Mucosa of stomach (tissue), 1 donor: ENCODE data around the gene SUGCT.

ENCODE experiments used
- H3K27me3 ChIP-seq: one replicate; pipeline ENCODE4 v1.7.0; 2013; ENCODE audit warnings: mild to moderate bottlenecking, low read length; ENCODE audit not compliant: control insufficient read depth, insufficient read depth
- H3K36me3 ChIP-seq: one replicate; pipeline ENCODE4 v1.7.0; 2013; ENCODE audit warnings: low read length; ENCODE audit not compliant: control insufficient read depth, insufficient read depth
- H3K4me1 ChIP-seq: one replicate; pipeline ENCODE4 v1.7.0; 2013; ENCODE audit warnings: mild to moderate bottlenecking, low read length; ENCODE audit not compliant: control insufficient read depth, insufficient read depth
- H3K4me3 ChIP-seq: one replicate; pipeline ENCODE4 v1.7.0; 2013; ENCODE audit warnings: low read length
- H3K9ac ChIP-seq: one replicate; pipeline ENCODE4 v1.7.0; 2013; ENCODE audit warnings: mild to moderate bottlenecking, low read length, moderate library complexity
- H3K9me3 ChIP-seq: one replicate; pipeline ENCODE4 v1.7.0; 2013; ENCODE audit warnings: mild to moderate bottlenecking, low read length, moderate library complexity; ENCODE audit not compliant: control insufficient read depth
- donor health status: Pancreatic carcinoma.

The SUGCT gene

DNA sequence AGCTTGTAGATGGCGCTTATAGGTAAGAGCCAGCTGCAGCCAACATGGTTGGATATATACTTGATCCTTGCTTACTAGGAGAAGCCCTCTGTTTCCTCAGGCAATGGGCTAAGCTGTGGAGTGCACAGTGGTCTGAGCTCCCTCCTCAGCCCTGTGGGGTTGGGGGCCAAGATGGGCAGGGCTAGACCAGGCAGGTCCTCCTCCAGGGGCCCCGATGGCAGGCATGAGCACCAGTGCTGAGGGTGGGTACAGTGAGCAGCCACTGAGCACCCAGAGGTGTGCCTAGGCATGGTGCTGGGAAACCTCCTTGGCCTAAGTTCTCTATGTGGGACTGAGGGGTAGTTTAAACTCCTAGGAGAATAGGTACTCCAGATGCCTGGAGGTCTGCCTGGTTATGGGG lies 680.2 kb downstream of the SUGCT start:
- Histone ChIP-seq H3K36me3 (no peaks in the 10 kb centered on the region), H3K4me3 (no peak overlapping the region), H3K27me3 (no peaks in the 10 kb centered on the region), H3K9me3 (no peaks in the 10 kb centered on the region), H3K9ac (no peak overlapping the region), H3K4me1 (no peaks in the 10 kb centered on the region)

DNA sequence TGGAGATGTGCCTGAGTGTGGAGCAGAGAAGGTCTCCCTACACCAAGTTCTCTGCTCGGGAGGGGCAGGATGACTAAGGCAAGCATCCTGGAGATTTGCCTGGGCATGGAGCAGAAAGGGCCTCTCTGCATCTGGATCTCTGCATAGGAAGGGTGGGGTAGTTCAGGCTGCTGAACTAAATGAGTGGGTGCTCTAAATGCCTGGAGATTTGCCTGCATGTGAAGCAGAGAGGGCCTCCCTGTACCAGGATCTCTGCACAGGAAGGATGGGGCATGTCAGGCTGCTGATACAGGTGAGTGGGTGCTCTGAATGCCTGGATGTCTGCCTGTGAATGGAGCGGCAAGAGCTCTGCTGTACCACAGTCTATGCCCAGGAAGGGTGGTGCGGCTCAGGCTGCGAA lies 680.7 kb downstream of the SUGCT start:
- Histone ChIP-seq H3K9ac (no peak overlapping the region), H3K4me3 (no peak overlapping the region), H3K27me3 (no peaks in the 10 kb centered on the region), H3K36me3 (no peaks in the 10 kb centered on the region), H3K9me3 (no peaks in the 10 kb centered on the region), H3K4me1 (no peaks in the 10 kb centered on the region)

DNA sequence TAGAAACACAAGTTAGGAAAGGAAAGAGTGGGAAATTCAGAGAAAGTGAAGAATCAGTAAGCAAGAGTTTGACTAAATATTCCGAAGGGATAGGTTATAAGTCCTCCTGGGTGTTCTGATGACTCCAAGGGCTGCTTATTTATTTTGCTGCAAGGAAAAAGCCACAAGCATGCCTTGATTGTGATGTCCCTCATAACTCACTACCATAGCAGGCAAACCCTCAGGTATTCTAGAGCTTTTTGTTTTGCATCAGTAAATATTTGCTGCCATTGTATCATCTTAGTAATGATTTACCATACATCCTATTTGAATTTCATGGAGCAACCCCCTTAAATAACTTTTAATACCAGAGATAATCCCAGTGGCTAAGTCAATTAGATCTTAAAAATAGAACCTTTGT lies 688.1 kb downstream of the SUGCT start:
- no peak overlapping the region for H3K9ac ChIP-seq
- H3K4me1 ChIP-seq = no peaks in the 10 kb centered on the region
- no peaks in the 10 kb centered on the region for H3K27me3 ChIP-seq
- H3K9me3 ChIP-seq = no peaks in the 10 kb centered on the region
- H3K36me3 ChIP-seq = no peaks in the 10 kb centered on the region
- H3K4me3 ChIP-seq = no peak overlapping the region

DNA sequence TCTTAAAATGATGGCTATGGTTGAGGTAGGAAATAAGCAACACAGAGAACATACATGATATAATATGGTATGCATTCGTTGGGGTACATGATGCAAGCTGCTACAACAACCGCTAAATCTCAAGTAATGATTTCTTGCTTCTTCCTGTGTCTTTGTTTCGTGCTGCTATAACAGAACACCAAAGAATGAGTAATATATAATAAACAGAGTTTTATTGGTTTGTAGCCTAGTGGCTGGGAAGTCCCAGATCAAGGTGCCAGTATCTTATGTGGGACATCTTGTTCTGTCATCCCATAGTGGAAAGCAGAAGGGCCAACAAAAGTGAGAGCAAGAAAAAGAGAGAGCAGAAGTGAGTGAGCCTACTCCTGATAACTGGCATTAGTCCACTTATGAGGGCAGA lies 689.7 kb downstream of the SUGCT start:
- Histone ChIP-seq H3K9ac (no peak overlapping the region), H3K4me1 (no peaks in the 10 kb centered on the region)

DNA sequence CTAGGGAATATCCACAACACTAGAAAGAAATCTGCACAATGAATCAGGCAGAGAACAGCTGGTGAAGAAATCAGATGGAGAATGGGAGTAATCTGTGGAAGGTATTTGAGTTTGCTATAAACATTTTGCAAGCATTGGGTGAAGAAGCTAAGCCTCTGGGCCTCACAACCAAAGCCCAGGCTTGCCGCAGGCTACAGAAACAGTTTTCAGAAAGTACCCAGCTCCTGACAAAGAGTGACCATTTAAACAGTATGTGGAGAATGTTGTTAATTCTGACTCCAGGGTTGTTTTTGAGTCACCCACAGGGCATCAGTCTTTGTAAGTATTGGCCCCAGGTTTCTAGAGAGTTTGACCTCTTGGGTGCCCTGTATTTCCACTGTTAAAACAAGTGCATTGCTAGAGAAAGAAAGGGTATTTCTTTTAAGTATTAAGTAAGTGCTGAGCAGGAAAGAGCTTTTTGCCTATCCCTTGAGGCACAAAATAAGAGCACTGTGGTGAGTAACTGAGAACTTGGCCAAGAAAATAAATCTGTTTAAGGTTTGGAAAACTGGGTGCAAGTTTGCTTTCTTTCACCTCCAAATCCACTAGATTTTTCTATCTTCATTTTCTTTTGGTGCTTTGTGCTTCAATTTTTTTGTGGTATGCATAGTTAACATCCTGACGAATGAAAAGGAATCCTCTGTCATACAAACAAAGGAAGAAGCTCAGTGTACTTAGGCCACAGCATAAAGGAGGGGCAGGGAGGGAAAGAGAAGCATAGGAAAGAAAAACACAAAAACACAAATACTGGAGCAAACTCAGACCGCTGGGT lies 691.8 kb downstream of the SUGCT start:
- H3K27me3 ChIP-seq = no peaks in the 10 kb centered on the region
- H3K9ac ChIP-seq = no peak overlapping the region
- H3K4me1 ChIP-seq = no peaks in the 10 kb centered on the region
- no peak overlapping the region for H3K4me3 ChIP-seq
- H3K36me3 ChIP-seq = no peaks in the 10 kb centered on the region
- H3K9me3 ChIP-seq = no peaks in the 10 kb centered on the region

More for the DNA sequence above, 689.7 kb downstream of the SUGCT start:
- Histone ChIP-seq H3K36me3 (no peaks in the 10 kb centered on the region), H3K27me3 (no peaks in the 10 kb centered on the region), H3K9me3 (no peaks in the 10 kb centered on the region), H3K4me3 (no peak overlapping the region)

DNA sequence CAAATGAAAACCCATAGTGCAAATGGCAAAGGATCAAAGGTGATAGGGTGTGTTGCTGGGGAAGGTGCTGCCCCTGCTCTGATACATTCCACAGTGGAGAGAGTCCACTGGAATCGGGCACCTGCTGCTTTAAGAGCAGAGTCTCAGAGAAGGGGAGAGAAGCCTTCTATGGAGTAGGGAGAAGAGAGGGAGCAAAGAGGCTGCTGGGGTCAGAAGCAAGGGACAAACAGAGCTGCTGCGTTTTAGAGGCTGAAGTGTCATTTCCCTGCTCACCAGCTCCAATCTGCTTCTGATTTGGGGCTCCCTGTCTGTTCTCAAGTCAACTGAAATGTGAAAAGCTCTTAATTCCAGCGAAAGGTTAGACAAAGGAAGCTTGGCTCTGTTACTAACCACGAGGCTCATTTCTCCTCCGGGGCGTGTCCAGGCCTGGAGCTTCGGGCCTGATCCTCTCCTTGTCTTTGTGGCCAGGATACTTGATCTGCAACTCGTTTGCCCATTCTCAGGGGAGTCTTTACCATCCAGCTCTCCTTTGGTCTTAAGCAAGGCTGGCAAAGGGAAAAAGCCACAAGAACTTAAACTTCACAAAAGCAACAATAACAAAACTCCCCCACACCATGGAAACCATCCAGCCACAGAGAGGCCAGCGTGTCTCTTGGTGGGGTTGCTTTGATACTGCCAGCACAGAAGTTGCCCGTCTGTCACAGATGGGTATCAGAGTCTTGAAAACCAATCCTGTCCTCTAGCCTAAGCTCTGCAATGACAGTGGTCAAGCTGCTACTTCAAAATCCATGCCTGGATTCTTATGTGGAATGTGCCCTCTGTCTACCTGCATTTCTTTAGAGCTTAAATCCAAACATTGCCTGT lies 692.6 kb downstream of the SUGCT start:
- Histone ChIP-seq H3K27me3 (no peaks in the 10 kb centered on the region), H3K9ac (no peak overlapping the region), H3K36me3 (no peaks in the 10 kb centered on the region), H3K4me1 (no peaks in the 10 kb centered on the region), H3K4me3 (no peak overlapping the region), H3K9me3 (no peaks in the 10 kb centered on the region)

DNA sequence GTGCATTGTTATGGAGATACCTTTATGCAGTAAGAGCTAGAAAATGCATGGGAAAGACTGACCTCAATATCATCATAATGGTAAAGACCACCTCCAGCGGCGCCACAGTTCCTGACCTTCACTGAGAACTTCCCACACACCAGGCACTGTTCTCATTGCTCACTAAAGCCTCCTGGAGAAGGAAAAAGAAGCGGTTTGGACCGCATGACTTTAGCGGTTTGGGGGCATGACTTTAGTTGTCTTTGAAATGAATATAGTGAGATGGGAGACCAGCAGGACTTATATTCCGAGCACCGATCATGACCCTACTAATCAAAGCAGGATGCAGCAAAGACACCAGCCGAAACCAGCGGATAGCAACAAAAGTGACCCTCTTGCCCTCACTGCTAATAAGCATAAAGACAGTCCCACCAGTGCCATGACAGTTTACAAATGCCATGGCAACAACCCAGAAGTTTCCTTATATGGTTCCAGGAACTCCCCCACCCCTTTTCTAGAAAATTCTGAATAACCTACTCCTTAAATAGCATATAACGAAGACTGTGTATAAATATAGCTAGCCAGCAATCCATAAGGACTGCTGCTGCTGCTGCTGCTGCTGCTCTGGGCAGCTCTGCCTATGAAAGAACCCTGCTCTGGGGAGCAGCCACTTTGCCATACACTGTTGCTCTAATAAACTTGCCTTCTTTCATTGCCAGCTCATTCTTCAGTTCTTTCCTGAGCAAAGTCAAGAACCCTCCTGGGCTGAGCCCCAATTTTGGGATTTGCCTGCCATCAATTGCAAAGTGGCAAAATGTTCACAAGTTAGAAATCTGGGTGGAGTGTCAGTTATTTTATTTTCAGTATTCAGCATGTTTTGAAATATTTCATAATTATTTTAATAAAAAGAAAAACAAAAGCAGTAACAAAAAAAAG lies 694.1 kb downstream of the SUGCT start:
- H3K4me1 ChIP-seq = no peaks in the 10 kb centered on the region
- no peak overlapping the region for H3K9ac ChIP-seq
- H3K27me3 ChIP-seq = no peaks in the 10 kb centered on the region
- no peak overlapping the region for H3K4me3 ChIP-seq
- no peaks in the 10 kb centered on the region for H3K9me3 ChIP-seq
- H3K36me3 ChIP-seq = no peaks in the 10 kb centered on the region

DNA sequence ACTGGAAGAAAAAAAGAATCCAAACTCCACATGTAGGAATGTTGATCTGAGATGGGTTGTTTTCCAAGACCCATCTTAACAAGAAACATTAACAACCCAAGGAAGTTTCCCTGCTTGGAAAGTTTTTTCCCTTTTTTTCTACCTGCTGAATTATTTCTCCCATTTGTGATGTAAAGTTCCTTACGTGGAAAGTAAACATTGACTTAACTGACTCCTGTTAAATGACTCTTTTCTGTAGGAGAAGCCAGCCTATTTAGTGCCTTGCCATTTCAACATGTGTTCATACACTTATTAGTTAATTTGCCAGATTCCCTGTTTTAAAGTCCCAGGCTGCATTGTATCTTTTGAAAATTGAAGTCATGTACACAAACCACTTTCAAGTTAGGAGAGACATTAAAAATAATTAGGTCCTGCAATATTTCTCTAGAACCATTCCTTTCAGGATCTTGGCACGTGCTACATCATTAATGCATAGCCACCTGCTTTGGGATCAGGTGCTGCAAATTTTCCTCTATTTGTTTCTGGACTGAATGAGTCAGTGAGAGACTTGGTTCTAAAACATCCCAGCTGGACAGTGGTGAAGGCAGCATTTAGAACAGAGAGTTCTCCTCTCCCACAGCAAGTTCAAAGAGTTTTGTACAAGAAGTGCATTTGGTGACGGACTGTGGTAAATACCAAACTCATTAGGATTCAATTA lies 698.5 kb downstream of the SUGCT start:
- no peak overlapping the region for H3K9ac ChIP-seq

DNA sequence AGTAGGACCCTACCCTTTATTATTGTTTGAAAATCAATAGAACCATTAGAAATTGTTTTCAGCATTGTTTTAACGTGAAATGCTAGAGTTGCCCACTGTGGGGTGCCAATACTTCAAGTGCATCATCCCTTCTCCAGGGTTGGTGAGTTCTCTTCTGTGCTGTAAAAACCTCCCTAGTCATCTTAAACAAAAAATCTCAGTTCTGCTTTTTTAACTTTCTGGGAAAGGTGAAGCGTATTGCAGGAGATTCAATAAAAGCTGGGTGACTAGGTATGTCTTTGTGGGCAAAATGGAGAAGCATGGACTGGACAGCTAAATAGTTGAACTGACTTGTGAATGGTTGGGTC lies 699.1 kb downstream of the SUGCT start:
- H3K4me1 ChIP-seq = no peaks in the 10 kb centered on the region
- H3K27me3 ChIP-seq = no peaks in the 10 kb centered on the region
- H3K9ac ChIP-seq = no peak overlapping the region
- no peaks in the 10 kb centered on the region for H3K9me3 ChIP-seq
- H3K36me3 ChIP-seq = no peaks in the 10 kb centered on the region
- H3K4me3 ChIP-seq = no peak overlapping the region

More for the DNA sequence above, 698.5 kb downstream of the SUGCT start:
- Histone ChIP-seq H3K36me3 (no peaks in the 10 kb centered on the region), H3K9me3 (no peaks in the 10 kb centered on the region), H3K27me3 (no peaks in the 10 kb centered on the region), H3K4me1 (no peaks in the 10 kb centered on the region), H3K4me3 (no peak overlapping the region)

DNA sequence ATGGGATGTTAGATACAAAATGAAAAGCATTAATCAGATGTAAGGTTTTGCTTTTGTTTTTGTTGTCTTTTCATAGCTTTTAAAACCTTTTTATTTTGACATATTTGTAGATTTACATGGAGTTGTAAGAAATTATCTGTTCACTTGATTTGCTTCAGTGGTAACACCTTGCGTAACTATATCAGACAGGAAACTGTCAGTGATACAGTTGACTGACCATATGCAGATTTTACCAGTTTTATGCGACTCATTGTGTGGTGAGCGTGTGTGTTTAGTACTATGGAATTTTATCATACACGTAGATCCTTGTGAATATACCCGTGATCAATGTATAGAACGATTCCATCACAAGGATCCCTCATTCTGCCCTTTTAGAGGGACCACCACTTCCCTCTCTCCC lies 701.4 kb downstream of the SUGCT start:
- Histone ChIP-seq H3K9ac (no peak overlapping the region), H3K4me1 (no peaks in the 10 kb centered on the region), H3K36me3 (no peaks in the 10 kb centered on the region), H3K9me3 (no peaks in the 10 kb centered on the region), H3K27me3 (no peaks in the 10 kb centered on the region), H3K4me3 (no peak overlapping the region)

DNA sequence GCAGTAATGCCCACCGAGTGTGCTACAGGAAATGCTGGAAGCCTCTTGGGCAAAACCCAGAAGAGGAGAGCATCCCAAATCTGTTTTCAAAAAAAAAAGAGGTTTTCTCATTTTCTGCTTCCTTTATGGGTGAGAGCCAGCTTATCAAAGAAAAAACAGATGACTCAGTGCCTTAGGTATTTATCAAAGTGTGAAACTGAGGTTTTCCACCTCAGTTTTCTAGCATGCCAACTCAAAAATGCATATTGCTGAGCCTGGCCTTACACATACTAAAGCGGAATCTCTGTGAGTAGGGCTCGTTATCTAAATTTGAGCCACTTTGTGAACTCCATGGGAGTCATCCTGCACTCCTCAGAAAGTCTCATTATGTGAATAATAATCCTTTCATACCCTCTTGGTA lies 705.1 kb downstream of the SUGCT start:
- no peaks in the 10 kb centered on the region for H3K36me3 ChIP-seq
- no peak overlapping the region for H3K4me3 ChIP-seq
- H3K9ac ChIP-seq = no peak overlapping the region
- no peaks in the 10 kb centered on the region for H3K9me3 ChIP-seq
- no peaks in the 10 kb centered on the region for H3K4me1 ChIP-seq
- no peaks in the 10 kb centered on the region for H3K27me3 ChIP-seq
